HEK293 (cell line): Measurements from ENCODE around the gene APC2.

ENCODE experiments used
- CTCF ChIA-PET: fragments of 350-600 bp; formaldehyde crosslinking; extraction: SDS; loops from one replicate; lab custom pipeline; 2021; ENCODE audit warnings: antibody characterized with exemption; lab: Yijun Ruan, JAX
- POLR2A ChIA-PET: fragments of 300-600 bp; formaldehyde crosslinking; extraction: SDS; loops from one replicate; lab custom pipeline; 2020; ENCODE audit warnings: antibody characterized with exemption, inconsistent platforms; lab: Yijun Ruan, JAX
- H3K27ac ChIP-seq: fragments of 200-500 bp; sonication (Bioruptor generic); 2 replicates; pipeline ENCODE4 v1.5.1; 2014; ENCODE audit warnings: low read depth, low read length, control low read depth, inconsistent platforms; ENCODE audit errors: extremely low read depth
- H3K36me3 ChIP-seq, 2 experiments: fragments of 200-500 bp in 1 of 2; sonication (Bioruptor generic) in 1 of 2; 1 replicate in 1 of 2; 2 replicates in 1 of 2; pipeline ENCODE4 v1.5.1; 2014 to 2017; ENCODE audit warnings: inconsistent platforms in 2 of 2, low read length in 2 of 2; ENCODE audit not compliant: control insufficient read depth in 2 of 2, insufficient read depth in 1 of 2
- H3K4me1 ChIP-seq: fragments of 200-500 bp; sonication (Bioruptor generic); 2 replicates; pipeline ENCODE4 v1.5.1; 2014; ENCODE audit warnings: mild to moderate bottlenecking, low read length, inconsistent platforms; ENCODE audit not compliant: control insufficient read depth, insufficient read depth
- H3K4me3 ChIP-seq: 2 replicates; pipeline ENCODE4 v1.5.1; 2011; ENCODE audit warnings: low read depth, mild to moderate bottlenecking, control low read depth, low read length, moderate library complexity
- H3K9me3 ChIP-seq: fragments of 200-500 bp; sonication (Bioruptor generic); 2 replicates; pipeline ENCODE4 v1.5.1; 2014; ENCODE audit warnings: low read depth, low read length, inconsistent platforms; ENCODE audit not compliant: control insufficient read depth, insufficient read depth
- EGR2 ChIP-seq: fragments of 450-650 bp; formaldehyde crosslinking; IDR thresholded peaks from 2 replicates; pipeline ENCODE4 v1.5.1; 2016; ENCODE audit warnings: low read depth, missing biosample characterization, missing genetic modification characterization
- KLF1 ChIP-seq: fragments of 450-650 bp; formaldehyde crosslinking; IDR thresholded peaks from 2 replicates; pipeline ENCODE4 v1.5.1; 2016; ENCODE audit warnings: missing biosample characterization, missing genetic modification characterization
- KLF16 ChIP-seq: fragments of 450-650 bp; formaldehyde crosslinking; IDR thresholded peaks from 2 replicates; pipeline ENCODE4 v1.5.1; 2017; ENCODE audit warnings: missing biosample characterization, missing genetic modification characterization
- KLF8 ChIP-seq: fragments of 450-650 bp; formaldehyde crosslinking; IDR thresholded peaks from 2 replicates; pipeline ENCODE4 v1.5.1; 2016; ENCODE audit warnings: missing biosample characterization, missing genetic modification characterization
- KLF9 ChIP-seq: fragments of 450-650 bp; formaldehyde crosslinking; IDR thresholded peaks from 2 replicates; pipeline ENCODE4 v1.5.1; 2016; ENCODE audit warnings: missing biosample characterization, missing genetic modification characterization, low read depth
- MZF1 ChIP-seq: fragments of 450-650 bp; formaldehyde crosslinking; IDR thresholded peaks from 2 replicates; pipeline ENCODE4 v1.5.1; 2017; ENCODE audit warnings: missing biosample characterization, missing genetic modification characterization, borderline replicate concordance
- PATZ1 ChIP-seq: fragments of 450-650 bp; formaldehyde crosslinking; IDR thresholded peaks from 2 replicates; pipeline ENCODE4 v1.5.1; 2016; ENCODE audit warnings: missing biosample characterization, missing genetic modification characterization
- PRDM10 ChIP-seq: fragments of 450-650 bp; formaldehyde crosslinking; IDR thresholded peaks from 2 replicates; pipeline ENCODE4 v1.5.1; 2016; ENCODE audit warnings: missing biosample characterization, missing genetic modification characterization
- REST ChIP-seq: fragments of 450-650 bp; formaldehyde crosslinking; IDR thresholded peaks from 2 replicates; pipeline ENCODE4 v1.5.1; 2016; ENCODE audit warnings: missing biosample characterization, missing genetic modification characterization
- ZBTB8A ChIP-seq: fragments of 450-650 bp; formaldehyde crosslinking; IDR thresholded peaks from 2 replicates; pipeline ENCODE4 v1.5.1; 2016; ENCODE audit warnings: missing biosample characterization, missing genetic modification characterization
- ZFHX2 ChIP-seq: fragments of 450-650 bp; formaldehyde crosslinking; conservative IDR thresholded peaks from 2 replicates; pipeline ENCODE4 v1.5.1; 2016; ENCODE audit warnings: missing biosample characterization, missing genetic modification characterization
- ZNF132 ChIP-seq: fragments of 450-650 bp; formaldehyde crosslinking; IDR thresholded peaks from 2 replicates; pipeline ENCODE4 v1.5.1; 2017; ENCODE audit warnings: missing biosample characterization, missing genetic modification characterization, borderline replicate concordance
- ZNF2 ChIP-seq: fragments of 450-650 bp; formaldehyde crosslinking; IDR thresholded peaks from 2 replicates; pipeline ENCODE4 v1.5.1; 2016; ENCODE audit warnings: missing biosample characterization, missing genetic modification characterization
- ZNF223 ChIP-seq: fragments of 450-650 bp; formaldehyde crosslinking; IDR thresholded peaks from 2 replicates; pipeline ENCODE4 v1.5.1; 2016; ENCODE audit warnings: missing biosample characterization, missing genetic modification characterization
- ZNF26 ChIP-seq: fragments of 450-650 bp; formaldehyde crosslinking; IDR thresholded peaks from 2 replicates; pipeline ENCODE4 v1.5.1; 2016; ENCODE audit warnings: missing biosample characterization, missing genetic modification characterization
- ZNF510 ChIP-seq: fragments of 450-650 bp; formaldehyde crosslinking; IDR thresholded peaks from 2 replicates; pipeline ENCODE4 v1.5.1; 2018; ENCODE audit warnings: mild to moderate bottlenecking, missing genetic modification characterization, missing biosample characterization; ENCODE audit not compliant: insufficient replicate concordance
- ZNF580 ChIP-seq: fragments of 450-650 bp; formaldehyde crosslinking; IDR thresholded peaks from 2 replicates; pipeline ENCODE4 v1.5.1; 2016; ENCODE audit warnings: missing biosample characterization, missing genetic modification characterization
- ZNF701 ChIP-seq: fragments of 450-650 bp; formaldehyde crosslinking; IDR thresholded peaks from 2 replicates; pipeline ENCODE4 v1.5.1; 2016; ENCODE audit warnings: missing biosample characterization, missing genetic modification characterization
- ZNF777 ChIP-seq: fragments of 450-650 bp; formaldehyde crosslinking; IDR thresholded peaks from 2 replicates; pipeline ENCODE4 v1.5.1; 2017; ENCODE audit warnings: missing biosample characterization, missing genetic modification characterization, borderline replicate concordance
- ZSCAN30 ChIP-seq: fragments of 450-650 bp; IDR thresholded peaks from 2 replicates; pipeline ENCODE4 v1.5.1; 2018; ENCODE audit warnings: missing biosample characterization, mild to moderate bottlenecking, missing genetic modification characterization, moderate library complexity
- ZXDB ChIP-seq: fragments of 450-650 bp; formaldehyde crosslinking; IDR thresholded peaks from 2 replicates; pipeline ENCODE4 v1.5.1; 2016; ENCODE audit warnings: missing biosample characterization, missing genetic modification characterization

The APC2 gene

GRCh38 chr19:1482361-1483130 is 32.6 kb downstream of the APC2 start:
- H3K36me3 ChIP-seq: peaks cover 0 to under 1% of the 10 kb centered on the region in 2 experiments; a peak in 2 of 3 replicates
- ChIA-PET CTCF (no interaction called here), POLR2A (no interaction called here)
- TF ChIP-seq ZNF510 (tag by site-specific recombination) (no peak), EGR2 (tag by site-specific recombination) (no peak), ZNF26 (no peak), KLF16 (tag by site-specific recombination) (0 out of 2 replicates have a peak, but pooled peaks have one; percentile 40), KLF8 (tag by site-specific recombination) (peak; percentile 26; the same call in 1 of the 2 replicates), ZNF2 (tag by site-specific recombination) (peak; percentile 67; the same call in 1 of the 2 replicates), KLF1 (tag by site-specific recombination) (peak; percentile 38; the same call in 1 of the 2 replicates), PATZ1 (tag by site-specific recombination) (0 out of 2 replicates have a peak, but pooled peaks have one; percentile 15), KLF9 (tag by site-specific recombination) (peak; percentile 54), ZXDB (tag by site-specific recombination) (0 out of 2 replicates have a peak, but pooled peaks have one; percentile 22), ZBTB8A (tag by site-specific recombination) (0 out of 2 replicates have a peak, but pooled peaks have one; percentile 19), REST (tag by site-specific recombination) (peak; percentile 56; the same call in 1 of the 2 replicates), ZNF580 (tag by site-specific recombination) (0 out of 2 replicates have a peak, but pooled peaks have one; percentile 22), ZSCAN30 (tag by site-specific recombination) (0 out of 2 replicates have a peak, but pooled peaks have one; percentile 38)
- H3K4me1 ChIP-seq: no peaks in the 10 kb centered on the region
- H3K4me3 ChIP-seq: no peak overlapping the region
- H3K9me3 ChIP-seq: no peaks in the 10 kb centered on the region
- H3K27ac ChIP-seq: no peak overlapping the region

GRCh38 chr19:1483131-1483978 is 33.4 kb downstream of the APC2 start:
- no peaks in the 10 kb centered on the region for H3K9me3 ChIP-seq
- no peak overlapping the region for H3K4me3 ChIP-seq
- POLR2A ChIA-PET: no interaction called here
- H3K27ac ChIP-seq: no peak overlapping the region
- no peaks in the 10 kb centered on the region; a peak in 1 of 3 replicates for H3K36me3 ChIP-seq
- H3K4me1 ChIP-seq: no peaks in the 10 kb centered on the region
- CTCF ChIA-PET: no interaction called here
- TF ChIP-seq PRDM10 (tag by site-specific recombination): no peak
- no peak for TF ChIP-seq ZNF701 (tag by site-specific recombination)
- no peak for TF ChIP-seq ZNF777 (tag by site-specific recombination)
- no peak for TF ChIP-seq ZFHX2 (tag by site-specific recombination)
- no peak for TF ChIP-seq ZNF223 (tag by site-specific recombination)
- TF ChIP-seq MZF1 (tag by site-specific recombination): no peak
- TF ChIP-seq ZNF132 (tag by site-specific recombination): no peak
